ENCODE measurements around the gene HMG20A. TPM values are rescaled to one million over a fixed set of nuclear protein-coding genes. Genes with fewer than 3 reads are reported as not detected.

The HMG20A gene
- total RNA-seq, 3 donors from 2014 or later: 35.8 to 48.2 (median 46.4) TPM

DNA sequence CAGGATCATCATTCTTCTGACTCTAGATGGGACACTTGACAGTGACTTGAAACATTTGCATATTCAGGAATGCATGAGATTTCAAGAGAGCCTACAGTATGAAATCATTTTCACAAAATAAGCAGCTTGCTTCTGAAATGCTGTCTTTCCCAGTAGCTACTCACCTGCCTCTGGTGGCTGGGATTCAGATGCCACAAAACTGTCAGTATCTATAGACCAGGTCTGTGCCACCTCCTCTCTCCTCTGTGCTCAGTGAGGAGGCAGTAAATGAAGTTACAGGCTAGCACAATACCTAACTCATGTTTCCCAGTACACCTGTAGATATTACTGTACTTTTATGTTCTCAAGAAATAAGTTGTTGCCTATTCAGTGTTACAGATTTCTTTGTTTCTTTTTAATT lies 64.3 kb downstream of the HMG20A start:
- intact Hi-C loops (cut with DNase I; ENCODE audit: low total_unique reads): no loop called here
- Histone ChIP-seq H3K36me3 (no peaks in the 10 kb centered on the region), H3K4me3 (no peak overlapping the region), H3K9me3 (no peaks in the 10 kb centered on the region), H3K27ac (no peak overlapping the region), H3K27me3 (no peaks in the 10 kb centered on the region), H3K4me1 (no peaks in the 10 kb centered on the region)
- TF ChIP-seq POLR2A (IDR thresholded peaks at IDR 0.05): no peak
- DNase-seq (ENCODE audit: low spot score in 2 of 2): no peak

DNA sequence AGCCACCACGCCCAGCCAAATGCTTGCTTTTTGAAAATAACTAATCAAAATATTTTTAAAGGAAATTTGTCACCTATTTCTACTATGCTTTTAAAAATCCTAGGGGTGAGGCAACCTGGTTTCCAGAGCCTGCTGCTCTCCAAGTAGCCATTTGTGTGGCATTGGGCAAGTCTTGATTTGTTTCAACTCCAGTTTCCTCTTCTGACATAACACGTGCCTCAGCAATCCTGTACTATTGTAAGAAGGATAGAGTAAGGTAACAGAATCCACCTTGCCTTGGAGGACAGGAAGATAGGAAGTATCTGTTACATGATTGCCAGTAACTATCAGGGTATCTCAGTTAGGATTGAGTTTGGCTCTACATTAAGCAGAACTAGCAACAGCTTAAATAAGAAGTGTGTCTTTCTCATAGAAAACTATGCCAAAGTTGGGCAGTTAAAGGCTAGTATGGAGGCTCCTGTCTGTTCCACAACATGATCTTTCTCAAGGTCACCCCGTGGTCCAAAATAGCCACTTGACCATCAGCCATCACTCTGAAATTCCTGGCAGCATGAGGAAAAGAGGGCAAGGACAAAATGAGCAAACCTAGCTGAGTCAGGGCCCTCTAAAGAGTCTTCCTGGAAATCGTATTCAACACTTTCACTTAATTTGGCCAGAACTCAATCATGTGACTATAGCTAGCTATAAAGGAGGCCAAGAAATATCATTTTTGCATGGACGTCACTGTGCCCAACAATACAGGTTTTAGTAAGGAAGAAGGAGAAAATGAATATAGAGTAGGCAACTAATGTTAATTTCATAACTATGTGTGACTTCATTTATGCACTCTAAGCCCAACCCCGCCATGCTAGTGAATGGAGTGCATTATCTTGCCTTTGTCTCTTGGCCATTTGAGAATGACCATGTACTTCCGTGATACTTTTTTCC lies 66.1 kb downstream of the HMG20A start:
- intact Hi-C loops (cut with DNase I; ENCODE audit: low total_unique reads): no loop called here
- Histone ChIP-seq H3K4me1 (no peaks in the 10 kb centered on the region), H3K9me3 (no peaks in the 10 kb centered on the region), H3K27me3 (no peaks in the 10 kb centered on the region), H3K36me3 (no peaks in the 10 kb centered on the region), H3K4me3 (no peak overlapping the region), H3K27ac (peak overlapping the region in 1 of 2 donors; percentile 59)
- DNase-seq (ENCODE audit: low spot score in 2 of 2): no peak
- TF ChIP-seq POLR2AphosphoS5 (IDR thresholded peaks at IDR 0.05): no peak
- no peak for TF ChIP-seq POLR2A (IDR thresholded peaks at IDR 0.05)
- TF ChIP-seq, protein P1, sequence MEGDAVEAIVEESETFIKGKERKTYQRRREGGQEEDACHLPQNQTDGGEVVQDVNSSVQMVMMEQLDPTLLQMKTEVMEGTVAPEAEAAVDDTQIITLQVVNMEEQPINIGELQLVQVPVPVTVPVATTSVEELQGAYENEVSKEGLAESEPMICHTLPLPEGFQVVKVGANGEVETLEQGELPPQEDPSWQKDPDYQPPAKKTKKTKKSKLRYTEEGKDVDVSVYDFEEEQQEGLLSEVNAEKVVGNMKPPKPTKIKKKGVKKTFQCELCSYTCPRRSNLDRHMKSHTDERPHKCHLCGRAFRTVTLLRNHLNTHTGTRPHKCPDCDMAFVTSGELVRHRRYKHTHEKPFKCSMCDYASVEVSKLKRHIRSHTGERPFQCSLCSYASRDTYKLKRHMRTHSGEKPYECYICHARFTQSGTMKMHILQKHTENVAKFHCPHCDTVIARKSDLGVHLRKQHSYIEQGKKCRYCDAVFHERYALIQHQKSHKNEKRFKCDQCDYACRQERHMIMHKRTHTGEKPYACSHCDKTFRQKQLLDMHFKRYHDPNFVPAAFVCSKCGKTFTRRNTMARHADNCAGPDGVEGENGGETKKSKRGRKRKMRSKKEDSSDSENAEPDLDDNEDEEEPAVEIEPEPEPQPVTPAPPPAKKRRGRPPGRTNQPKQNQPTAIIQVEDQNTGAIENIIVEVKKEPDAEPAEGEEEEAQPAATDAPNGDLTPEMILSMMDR (IDR thresholded peaks at IDR 0.05): no peak

DNA sequence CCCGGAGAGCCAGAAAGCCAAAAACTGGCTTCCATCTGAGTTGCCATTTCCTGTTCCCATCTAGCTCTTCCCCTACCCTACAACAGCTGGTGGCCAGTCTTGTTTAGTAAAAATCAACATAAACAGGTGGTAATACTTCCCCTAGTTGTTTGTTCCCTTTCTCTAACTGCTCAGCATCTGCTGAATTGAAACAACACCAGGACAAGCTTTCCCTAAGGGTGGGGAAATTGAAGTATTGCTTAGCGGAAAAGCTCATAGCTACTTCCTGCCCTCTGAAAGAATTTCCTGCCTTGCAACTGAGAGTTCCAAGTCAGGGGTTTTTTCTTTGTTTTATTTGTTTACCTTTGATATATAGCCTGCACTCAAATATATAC lies 66.8 kb downstream of the HMG20A start:
- H3K4me1 ChIP-seq: no peaks in the 10 kb centered on the region
- no peaks in the 10 kb centered on the region for H3K9me3 ChIP-seq
- no peak for DNase-seq (ENCODE audit: low spot score in 2 of 2)
- intact Hi-C loops (cut with DNase I; ENCODE audit: low total_unique reads): no loop called here
- H3K4me3 ChIP-seq: no peak overlapping the region
- H3K27me3 ChIP-seq: no peaks in the 10 kb centered on the region
- H3K27ac ChIP-seq: peak overlapping the region in 1 of 2 donors; percentile 59
- H3K36me3 ChIP-seq: no peaks in the 10 kb centered on the region
- TF ChIP-seq POLR2A (IDR thresholded peaks at IDR 0.05) (no peak), POLR2AphosphoS5 (IDR thresholded peaks at IDR 0.05) (no peak)
- TF ChIP-seq, protein P1 (IDR thresholded peaks at IDR 0.05): no peak

DNA sequence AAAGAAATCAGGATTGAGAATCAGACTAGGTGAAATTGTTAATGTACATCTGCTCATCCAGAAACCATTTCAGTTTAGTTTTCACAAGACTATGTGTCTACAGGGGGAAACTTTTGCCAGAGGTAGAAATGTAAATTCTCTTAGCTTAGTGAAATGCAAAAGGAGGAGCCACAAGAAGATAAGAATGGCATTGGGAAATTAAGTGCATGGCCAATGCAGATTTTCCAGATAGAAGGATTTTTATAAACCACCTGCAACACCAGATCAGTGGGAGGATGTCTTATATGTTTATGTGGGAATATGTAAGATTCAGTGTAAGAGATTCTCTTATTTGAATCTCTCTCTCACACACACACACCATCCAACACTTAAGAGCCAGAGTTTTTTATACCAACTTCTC lies 67.2 kb downstream of the HMG20A start:
- intact Hi-C loops (cut with DNase I; ENCODE audit: low total_unique reads): no loop called here
- no peak for DNase-seq (ENCODE audit: low spot score in 2 of 2)
- Histone ChIP-seq H3K9me3 (no peaks in the 10 kb centered on the region), H3K27ac (no peak overlapping the region), H3K4me3 (no peak overlapping the region), H3K36me3 (no peaks in the 10 kb centered on the region), H3K27me3 (no peaks in the 10 kb centered on the region), H3K4me1 (no peaks in the 10 kb centered on the region)
- TF ChIP-seq POLR2AphosphoS5 (IDR thresholded peaks at IDR 0.05): no peak
- no peak for TF ChIP-seq POLR2A (IDR thresholded peaks at IDR 0.05)
- TF ChIP-seq, protein P1 (IDR thresholded peaks at IDR 0.05): no peak

DNA sequence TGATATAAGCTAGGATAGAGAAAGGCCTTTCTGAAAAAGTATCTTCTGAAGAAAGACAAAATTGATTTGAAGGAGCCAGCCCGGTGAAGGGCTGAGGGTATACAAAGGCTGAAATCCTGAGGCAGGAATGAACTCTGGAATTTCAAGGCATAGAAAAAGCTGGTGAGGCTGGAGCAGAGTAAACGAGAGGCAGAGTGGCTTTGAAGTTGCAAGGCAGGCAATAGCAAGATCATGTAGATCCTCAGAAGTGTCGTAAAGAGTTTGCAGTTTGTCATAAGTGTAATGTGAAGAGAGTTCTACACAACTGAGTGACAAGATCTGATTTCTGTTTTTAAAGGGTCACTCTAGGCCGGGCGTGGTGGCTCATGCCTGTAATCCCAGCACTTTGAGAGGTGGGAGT lies 69.0 kb downstream of the HMG20A start:
- H3K4me1 ChIP-seq: no peaks in the 10 kb centered on the region
- H3K36me3 ChIP-seq: no peaks in the 10 kb centered on the region
- no peak overlapping the region for H3K4me3 ChIP-seq
- H3K27ac ChIP-seq: no peak overlapping the region
- intact Hi-C loops (cut with DNase I; ENCODE audit: low total_unique reads): no loop called here
- H3K27me3 ChIP-seq: no peaks in the 10 kb centered on the region
- H3K9me3 ChIP-seq: no peaks in the 10 kb centered on the region
- no peak for DNase-seq (ENCODE audit: low spot score in 2 of 2)
- TF ChIP-seq POLR2A (IDR thresholded peaks at IDR 0.05) (no peak), POLR2AphosphoS5 (IDR thresholded peaks at IDR 0.05) (no peak)
- TF ChIP-seq, protein P1 (IDR thresholded peaks at IDR 0.05): no peak
